RWPE2 (cell line): Measurements from ENCODE around the gene SLC37A1.

Experiments
- ATAC-seq: fragments of 200-7000 bp; cut with Tn5 transposase; 3 replicates; pipeline ENCODE4 v1.9.1; 2021; ENCODE audit warnings: low read depth
- DNase-seq: peaks from one replicate; pipeline ENCODE4 v3.0.0-alpha.2; 2020; ENCODE audit warnings: low spot score
- H3K27ac ChIP-seq: fragments of 450-650 bp; 2 replicates; pipeline ENCODE4 v1.5.1; 2017; ENCODE audit warnings: mild to moderate bottlenecking; ENCODE audit not compliant: poor library complexity, severe bottlenecking
- H3K27me3 ChIP-seq: fragments of 250-450 bp; sonication (Bioruptor Pico); 2 replicates; pipeline ENCODE4 v1.5.1; 2021; ENCODE audit warnings: mild to moderate bottlenecking, moderate library complexity; ENCODE audit not compliant: insufficient read depth, poor library complexity, severe bottlenecking
- H3K36me3 ChIP-seq: fragments of 250-450 bp; sonication (Bioruptor Pico); 2 replicates; pipeline ENCODE4 v1.5.1; 2020; ENCODE audit warnings: low read depth, mild to moderate bottlenecking, moderate library complexity
- H3K4me1 ChIP-seq: fragments of 250-450 bp; sonication (Bioruptor Pico); 2 replicates; pipeline ENCODE4 v1.5.1; 2021; ENCODE audit warnings: mild to moderate bottlenecking, moderate library complexity; ENCODE audit not compliant: insufficient read depth, poor library complexity, severe bottlenecking
- H3K4me3 ChIP-seq: fragments of 250-450 bp; sonication (Bioruptor Pico); 2 replicates; pipeline ENCODE4 v1.5.1; 2021; ENCODE audit warnings: mild to moderate bottlenecking, moderate library complexity; ENCODE audit not compliant: severe bottlenecking
- H3K9me3 ChIP-seq: fragments of 250-450 bp; sonication (Bioruptor Pico); 2 replicates; pipeline ENCODE4 v1.5.1; 2021; ENCODE audit warnings: mild to moderate bottlenecking, moderate library complexity; ENCODE audit not compliant: severe bottlenecking
- TF ChIP-seq, protein P1 (sequence below): fragments of 450-650 bp; IDR thresholded peaks from one replicate; pipeline ENCODE4 v1.5.1; 2017; ENCODE audit warnings: mild to moderate bottlenecking, moderate library complexity; ENCODE audit not compliant: poor library complexity, severe bottlenecking

SLC37A1 gene

DNA sequence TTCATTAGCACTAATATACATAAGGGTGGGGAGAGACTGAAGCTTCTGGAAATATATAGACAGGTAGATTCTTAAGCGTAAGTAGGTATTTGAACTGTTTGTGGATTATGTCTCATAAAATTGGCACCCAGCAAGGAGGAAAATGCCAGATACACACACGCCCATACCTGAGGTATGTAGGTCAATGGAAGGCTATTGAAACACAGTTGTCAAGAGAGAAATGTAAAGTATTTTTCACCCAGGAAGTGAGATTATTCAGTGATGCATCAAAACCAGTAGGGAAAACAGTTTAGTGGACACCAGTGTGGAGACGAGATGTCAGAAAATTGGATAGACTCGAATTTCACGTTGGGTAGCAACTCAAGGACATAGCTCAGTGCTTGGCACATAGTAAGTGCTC is 12.9 kb upstream of the SLC37A1 start:
- no peaks in the 10 kb centered on the region for H3K9me3 ChIP-seq
- no peaks in the 10 kb centered on the region for H3K27me3 ChIP-seq
- DNase-seq (no peak), ATAC-seq (no peak)
- H3K4me3 ChIP-seq: no peak overlapping the region
- TF ChIP-seq, protein P1, sequence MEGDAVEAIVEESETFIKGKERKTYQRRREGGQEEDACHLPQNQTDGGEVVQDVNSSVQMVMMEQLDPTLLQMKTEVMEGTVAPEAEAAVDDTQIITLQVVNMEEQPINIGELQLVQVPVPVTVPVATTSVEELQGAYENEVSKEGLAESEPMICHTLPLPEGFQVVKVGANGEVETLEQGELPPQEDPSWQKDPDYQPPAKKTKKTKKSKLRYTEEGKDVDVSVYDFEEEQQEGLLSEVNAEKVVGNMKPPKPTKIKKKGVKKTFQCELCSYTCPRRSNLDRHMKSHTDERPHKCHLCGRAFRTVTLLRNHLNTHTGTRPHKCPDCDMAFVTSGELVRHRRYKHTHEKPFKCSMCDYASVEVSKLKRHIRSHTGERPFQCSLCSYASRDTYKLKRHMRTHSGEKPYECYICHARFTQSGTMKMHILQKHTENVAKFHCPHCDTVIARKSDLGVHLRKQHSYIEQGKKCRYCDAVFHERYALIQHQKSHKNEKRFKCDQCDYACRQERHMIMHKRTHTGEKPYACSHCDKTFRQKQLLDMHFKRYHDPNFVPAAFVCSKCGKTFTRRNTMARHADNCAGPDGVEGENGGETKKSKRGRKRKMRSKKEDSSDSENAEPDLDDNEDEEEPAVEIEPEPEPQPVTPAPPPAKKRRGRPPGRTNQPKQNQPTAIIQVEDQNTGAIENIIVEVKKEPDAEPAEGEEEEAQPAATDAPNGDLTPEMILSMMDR: no peak
- H3K4me1 ChIP-seq: peaks cover 4% of the 10 kb centered on the region
- no peaks in the 10 kb centered on the region for H3K36me3 ChIP-seq
- no peak overlapping the region for H3K27ac ChIP-seq

DNA sequence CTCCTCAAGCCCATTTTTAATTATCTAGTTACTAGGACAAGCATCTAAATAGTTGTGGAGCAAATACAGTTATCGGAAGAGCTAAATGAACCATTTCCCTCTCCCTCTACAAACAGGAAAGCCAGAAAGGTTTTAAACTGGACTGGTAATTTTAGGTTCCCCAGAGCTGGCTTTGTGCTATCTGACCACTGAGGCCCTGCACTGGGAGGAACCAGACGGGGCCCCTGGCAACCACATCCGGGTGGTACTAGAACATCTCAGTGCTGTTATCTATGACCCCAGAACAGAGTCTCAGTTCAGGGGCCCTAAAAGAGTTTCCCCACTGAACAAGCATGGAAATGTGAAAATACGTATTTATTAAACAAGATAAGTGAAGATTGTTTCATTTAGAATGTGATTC is 9.9 kb upstream of the SLC37A1 start:
- ATAC-seq: no peak
- H3K27ac ChIP-seq: no peak overlapping the region
- no peaks in the 10 kb centered on the region for H3K27me3 ChIP-seq
- DNase-seq: no peak
- TF ChIP-seq, protein P1: no peak
- H3K4me3 ChIP-seq: no peak overlapping the region
- peaks cover 7% of the 10 kb centered on the region for H3K4me1 ChIP-seq
- no peaks in the 10 kb centered on the region for H3K9me3 ChIP-seq
- no peaks in the 10 kb centered on the region for H3K36me3 ChIP-seq

DNA sequence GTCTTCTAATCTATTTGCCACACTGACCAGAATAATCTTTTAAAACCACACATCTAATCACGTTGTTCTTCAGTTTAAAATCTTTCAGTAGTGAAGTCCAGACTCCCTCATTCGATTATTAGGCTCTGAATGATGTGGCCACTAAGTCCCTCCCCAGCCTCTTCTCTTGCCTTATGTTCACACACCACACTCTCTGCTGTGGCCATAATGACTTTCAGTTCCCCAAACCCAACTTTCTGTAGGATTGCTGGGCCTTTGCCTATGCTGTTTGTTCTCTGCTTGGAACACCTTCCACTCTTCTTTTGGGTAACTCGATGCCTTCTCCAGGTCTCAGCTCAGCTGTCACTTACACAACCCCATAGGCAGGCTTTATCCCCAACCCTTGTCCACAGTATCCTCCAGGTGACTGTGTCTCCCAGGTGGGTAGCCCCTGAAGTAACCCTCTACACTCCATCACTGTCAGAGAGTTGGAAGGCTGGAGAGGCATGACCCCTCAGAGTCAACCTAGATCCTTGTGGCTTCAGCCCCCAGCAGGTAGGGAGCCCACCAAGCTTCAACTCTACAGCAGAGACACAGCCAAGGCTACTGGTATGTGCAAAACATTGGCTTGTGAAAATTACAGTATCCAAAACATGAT is 8.4 kb upstream of the SLC37A1 start:
- TF ChIP-seq, protein P1: no peak
- DNase-seq (no peak), ATAC-seq (no peak)
- Histone ChIP-seq H3K4me3 (no peak overlapping the region), H3K36me3 (no peaks in the 10 kb centered on the region), H3K9me3 (no peaks in the 10 kb centered on the region), H3K27ac (no peak overlapping the region), H3K27me3 (no peaks in the 10 kb centered on the region), H3K4me1 (peaks cover 12% of the 10 kb centered on the region)

DNA sequence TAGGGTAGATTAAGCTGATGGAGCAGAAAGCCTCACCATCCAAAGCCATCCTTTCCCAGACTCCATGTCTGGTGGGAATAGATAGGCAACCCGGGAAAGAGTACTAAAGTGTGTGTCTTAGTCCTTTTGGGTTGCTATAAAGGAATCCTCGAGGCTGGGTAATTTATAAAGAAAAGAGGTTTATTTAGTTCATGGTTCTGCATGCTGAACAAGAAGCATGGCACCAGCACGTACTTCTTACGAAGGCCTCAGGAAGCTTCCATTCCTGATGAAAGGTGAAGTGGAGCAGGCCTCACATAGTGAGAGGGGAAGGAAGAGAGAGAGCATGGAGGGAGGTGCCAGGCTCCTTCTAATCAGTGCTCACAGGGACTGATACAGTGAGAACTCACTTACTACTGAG is 6.2 kb upstream of the SLC37A1 start:
- TF ChIP-seq, protein P1: no peak
- H3K27me3 ChIP-seq: no peaks in the 10 kb centered on the region
- H3K27ac ChIP-seq: no peak overlapping the region
- peaks cover 8% of the 10 kb centered on the region for H3K4me1 ChIP-seq
- H3K4me3 ChIP-seq: no peak overlapping the region
- no peaks in the 10 kb centered on the region for H3K36me3 ChIP-seq
- ATAC-seq (no peak), DNase-seq (no peak)
- no peaks in the 10 kb centered on the region for H3K9me3 ChIP-seq

DNA sequence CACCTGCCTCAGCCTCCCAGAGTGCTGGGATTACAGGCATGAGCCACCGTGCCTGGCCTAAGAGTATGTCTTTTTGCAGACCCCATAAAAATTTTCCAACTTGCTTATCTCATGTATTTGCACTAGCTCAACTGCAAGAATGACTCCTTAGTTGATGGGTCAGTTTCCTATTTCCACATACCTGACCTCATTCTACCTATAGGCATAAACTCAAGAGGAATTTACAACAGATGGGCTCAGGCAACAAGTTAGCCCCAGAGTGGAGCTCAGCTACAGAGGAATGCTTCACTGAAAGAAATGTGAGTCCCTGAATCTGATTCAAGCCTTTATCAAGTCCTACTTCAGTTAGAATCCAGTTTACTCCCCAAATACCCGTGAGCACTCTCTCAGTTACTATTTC is 5.3 kb upstream of the SLC37A1 start:
- no peak for DNase-seq
- peaks cover 8% of the 10 kb centered on the region for H3K4me1 ChIP-seq
- no peaks in the 10 kb centered on the region for H3K27me3 ChIP-seq
- no peaks in the 10 kb centered on the region for H3K36me3 ChIP-seq
- TF ChIP-seq, protein P1: no peak
- H3K27ac ChIP-seq: no peak overlapping the region
- peak; percentile 66; the same call in 2 of the 3 replicates for ATAC-seq
- no peak overlapping the region for H3K4me3 ChIP-seq
- H3K9me3 ChIP-seq: no peaks in the 10 kb centered on the region
